Gastrocnemius medialis (tissue), 4 donors: ENCODE data around the gene RRP1.

Experiments used
- CTCF ChIP-seq, 5 experiments: fragments of 450-650 bp in 3 of 5; fragments of 200-600 bp in 2 of 5; sonication (generic) in 2 of 5; IDR thresholded peaks in 4 of 5; conservative IDR thresholded peaks in 1 of 5; 1 replicate in 4 of 5; 2 replicates in 1 of 5; pipeline ENCODE4 v1.5.1; 2016 to 2019; ENCODE audit warnings: antibody characterized with exemption in 5 of 5, mild to moderate bottlenecking in 3 of 5, moderate library complexity in 3 of 5
- POLR2A ChIP-seq, 2 donors: fragments of 450-650 bp; IDR thresholded peaks; one replicate each; pipeline ENCODE4 v1.6.1; 2017; ENCODE audit warnings: antibody characterized with exemption in 2 of 2, mild to moderate bottlenecking in 2 of 2, moderate library complexity in 2 of 2

DNA sequence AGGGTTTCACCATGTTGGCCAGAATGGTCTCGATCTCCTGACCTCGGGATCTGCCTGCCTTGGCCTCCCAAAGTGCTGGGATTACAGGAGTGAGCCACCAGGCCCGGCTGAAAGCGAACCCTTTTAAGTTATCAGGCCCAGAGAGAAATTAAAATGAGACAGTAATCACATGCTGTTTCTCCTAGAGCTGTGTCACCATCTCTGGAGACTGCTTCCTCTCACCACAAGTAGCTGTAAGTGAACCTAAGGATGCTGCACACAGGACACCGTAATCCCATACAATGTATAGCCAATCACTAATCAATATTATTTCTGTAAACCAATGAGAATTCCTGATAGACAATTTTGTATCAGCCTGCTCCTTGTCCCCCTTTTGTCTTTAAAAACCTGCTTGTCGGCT lies 7.5 kb upstream of the RRP1 start:
- TF ChIP-seq CTCF (IDR thresholded peaks at IDR 0.05 in 4 of 5, conservative IDR thresholded peaks at IDR 0.05 in 1 of 5) (no peak), POLR2A (IDR thresholded peaks at IDR 0.05) (no peak)
